HepG2 (cell line): ENCODE data around the gene ZFP69.

Experiments used
- EZH2 ChIP-seq: conservative IDR thresholded peaks from 2 replicates; pipeline ENCODE4 v1.6.1; 2012; ENCODE audit warnings: mild to moderate bottlenecking, low read depth, low read length, moderate library complexity
- KAT8 ChIP-seq: IDR thresholded peaks from 2 replicates; pipeline ENCODE4 v1.6.1; 2016; ENCODE audit warnings: missing genetic modification reagents, missing compliant biosample characterization
- MAF1 ChIP-seq: sonication (generic); formaldehyde crosslinking; IDR thresholded peaks from 2 replicates; pipeline ENCODE4 v1.5.0; 2020; ENCODE audit warnings: missing genetic modification reagents, borderline replicate concordance
- POLR2A ChIP-seq, 2 experiments: IDR thresholded peaks; 2 replicates each; pipeline ENCODE4 v1.6.1; 2011; ENCODE audit warnings: low read depth in 2 of 2, low read length in 2 of 2, mild to moderate bottlenecking in 1 of 2, moderate library complexity in 1 of 2; ENCODE audit not compliant: insufficient read depth in 1 of 2
- POLR2AphosphoS5 ChIP-seq: IDR thresholded peaks from 2 replicates; pipeline ENCODE4 v1.6.1; 2012; ENCODE audit warnings: low read depth, low read length
- REST ChIP-seq, 2 experiments: IDR thresholded peaks; 2 replicates each; pipeline ENCODE4 v1.6.1; 2011 to 2012; ENCODE audit warnings: low read length in 2 of 2, borderline replicate concordance in 1 of 2, low read depth in 1 of 2, mild to moderate bottlenecking in 1 of 2, moderate library complexity in 1 of 2
- SP1 ChIP-seq, 2 experiments: fragments of 450-650 bp in 1 of 2; sonication (generic) in 1 of 2; formaldehyde crosslinking in 1 of 2; IDR thresholded peaks; 2 replicates each; pipeline versions ENCODE4 v1.4.0 to v1.6.1; 2016 to 2020; ENCODE audit warnings: missing genetic modification reagents in 1 of 2
- TFAP4 ChIP-seq: sonication (generic); IDR thresholded peaks from 2 replicates; pipeline ENCODE4 v1.6.1; 2016; ENCODE audit warnings: low read depth, borderline replicate concordance
- THRA ChIP-seq: sonication (generic); formaldehyde crosslinking; IDR thresholded peaks from 2 replicates; pipeline ENCODE4 v1.4.0; 2020; ENCODE audit warnings: missing genetic modification reagents, borderline replicate concordance
- ZNF484 ChIP-seq: sonication (generic); formaldehyde crosslinking; IDR thresholded peaks from 2 replicates; pipeline ENCODE4 v1.5.1; 2020; ENCODE audit warnings: mild to moderate bottlenecking, low read depth, missing genetic modification reagents, borderline replicate concordance
- TF ChIP-seq, protein P1 (sequence below): sonication (generic); formaldehyde crosslinking; IDR thresholded peaks from 2 replicates; pipeline ENCODE4 v1.5.0; 2020; ENCODE audit warnings: mild to moderate bottlenecking, missing genetic modification reagents, moderate library complexity
- TF ChIP-seq, protein P2 (sequence below): sonication (generic); formaldehyde crosslinking; IDR thresholded peaks from 2 replicates; pipeline ENCODE4 v1.5.1; 2020; ENCODE audit warnings: mild to moderate bottlenecking, missing genetic modification reagents, borderline replicate concordance

DNA sequence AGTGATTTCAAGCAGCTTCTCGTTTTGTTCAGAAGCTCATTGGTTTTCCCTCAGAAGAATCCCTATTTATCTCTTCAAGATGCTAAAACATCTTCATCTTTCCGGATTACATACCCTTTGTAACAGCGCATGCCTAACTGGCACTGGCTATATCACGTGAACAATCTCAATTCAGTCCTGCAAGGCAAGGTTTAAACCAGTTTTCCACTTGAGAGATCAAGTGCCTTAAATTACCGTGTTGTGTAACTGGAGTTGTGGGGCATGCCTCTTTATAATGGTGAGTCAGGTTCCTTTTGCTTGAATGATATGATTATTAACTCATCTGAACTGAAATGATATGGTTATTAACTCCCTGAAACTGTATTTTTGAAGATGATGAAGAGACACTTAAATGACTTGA lies 37.8 kb upstream of the ZFP69 start:
- TF ChIP-seq, protein P1, sequence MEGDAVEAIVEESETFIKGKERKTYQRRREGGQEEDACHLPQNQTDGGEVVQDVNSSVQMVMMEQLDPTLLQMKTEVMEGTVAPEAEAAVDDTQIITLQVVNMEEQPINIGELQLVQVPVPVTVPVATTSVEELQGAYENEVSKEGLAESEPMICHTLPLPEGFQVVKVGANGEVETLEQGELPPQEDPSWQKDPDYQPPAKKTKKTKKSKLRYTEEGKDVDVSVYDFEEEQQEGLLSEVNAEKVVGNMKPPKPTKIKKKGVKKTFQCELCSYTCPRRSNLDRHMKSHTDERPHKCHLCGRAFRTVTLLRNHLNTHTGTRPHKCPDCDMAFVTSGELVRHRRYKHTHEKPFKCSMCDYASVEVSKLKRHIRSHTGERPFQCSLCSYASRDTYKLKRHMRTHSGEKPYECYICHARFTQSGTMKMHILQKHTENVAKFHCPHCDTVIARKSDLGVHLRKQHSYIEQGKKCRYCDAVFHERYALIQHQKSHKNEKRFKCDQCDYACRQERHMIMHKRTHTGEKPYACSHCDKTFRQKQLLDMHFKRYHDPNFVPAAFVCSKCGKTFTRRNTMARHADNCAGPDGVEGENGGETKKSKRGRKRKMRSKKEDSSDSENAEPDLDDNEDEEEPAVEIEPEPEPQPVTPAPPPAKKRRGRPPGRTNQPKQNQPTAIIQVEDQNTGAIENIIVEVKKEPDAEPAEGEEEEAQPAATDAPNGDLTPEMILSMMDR, result no peak
- TF ChIP-seq EZH2, result no peak
- TF ChIP-seq KAT8 (CRISPR knock-in tag), result no peak
- no peak for TF ChIP-seq SP1 (IDR thresholded peaks at IDR 0.05)
- TF ChIP-seq SP1 (CRISPR knock-in tag; IDR thresholded peaks at IDR 0.05), result no peak
- TF ChIP-seq, protein P2, sequence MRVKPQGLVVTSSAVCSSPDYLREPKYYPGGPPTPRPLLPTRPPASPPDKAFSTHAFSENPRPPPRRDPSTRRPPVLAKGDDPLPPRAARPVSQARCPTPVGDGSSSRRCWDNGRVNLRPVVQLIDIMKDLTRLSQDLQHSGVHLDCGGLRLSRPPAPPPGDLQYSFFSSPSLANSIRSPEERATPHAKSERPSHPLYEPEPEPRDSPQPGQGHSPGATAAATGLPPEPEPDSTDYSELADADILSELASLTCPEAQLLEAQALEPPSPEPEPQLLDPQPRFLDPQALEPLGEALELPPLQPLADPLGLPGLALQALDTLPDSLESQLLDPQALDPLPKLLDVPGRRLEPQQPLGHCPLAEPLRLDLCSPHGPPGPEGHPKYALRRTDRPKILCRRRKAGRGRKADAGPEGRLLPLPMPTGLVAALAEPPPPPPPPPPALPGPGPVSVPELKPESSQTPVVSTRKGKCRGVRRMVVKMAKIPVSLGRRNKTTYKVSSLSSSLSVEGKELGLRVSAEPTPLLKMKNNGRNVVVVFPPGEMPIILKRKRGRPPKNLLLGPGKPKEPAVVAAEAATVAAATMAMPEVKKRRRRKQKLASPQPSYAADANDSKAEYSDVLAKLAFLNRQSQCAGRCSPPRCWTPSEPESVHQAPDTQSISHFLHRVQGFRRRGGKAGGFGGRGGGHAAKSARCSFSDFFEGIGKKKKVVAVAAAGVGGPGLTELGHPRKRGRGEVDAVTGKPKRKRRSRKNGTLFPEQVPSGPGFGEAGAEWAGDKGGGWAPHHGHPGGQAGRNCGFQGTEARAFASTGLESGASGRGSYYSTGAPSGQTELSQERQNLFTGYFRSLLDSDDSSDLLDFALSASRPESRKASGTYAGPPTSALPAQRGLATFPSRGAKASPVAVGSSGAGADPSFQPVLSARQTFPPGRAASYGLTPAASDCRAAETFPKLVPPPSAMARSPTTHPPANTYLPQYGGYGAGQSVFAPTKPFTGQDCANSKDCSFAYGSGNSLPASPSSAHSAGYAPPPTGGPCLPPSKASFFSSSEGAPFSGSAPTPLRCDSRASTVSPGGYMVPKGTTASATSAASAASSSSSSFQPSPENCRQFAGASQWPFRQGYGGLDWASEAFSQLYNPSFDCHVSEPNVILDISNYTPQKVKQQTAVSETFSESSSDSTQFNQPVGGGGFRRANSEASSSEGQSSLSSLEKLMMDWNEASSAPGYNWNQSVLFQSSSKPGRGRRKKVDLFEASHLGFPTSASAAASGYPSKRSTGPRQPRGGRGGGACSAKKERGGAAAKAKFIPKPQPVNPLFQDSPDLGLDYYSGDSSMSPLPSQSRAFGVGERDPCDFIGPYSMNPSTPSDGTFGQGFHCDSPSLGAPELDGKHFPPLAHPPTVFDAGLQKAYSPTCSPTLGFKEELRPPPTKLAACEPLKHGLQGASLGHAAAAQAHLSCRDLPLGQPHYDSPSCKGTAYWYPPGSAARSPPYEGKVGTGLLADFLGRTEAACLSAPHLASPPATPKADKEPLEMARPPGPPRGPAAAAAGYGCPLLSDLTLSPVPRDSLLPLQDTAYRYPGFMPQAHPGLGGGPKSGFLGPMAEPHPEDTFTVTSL (CRISPR knock-in tag), result no peak
- TF ChIP-seq POLR2A (IDR thresholded peaks at IDR 0.05; ENCODE audit: insufficient read depth in 1 of 2, low read depth in 2 of 2, low read length in 2 of 2), result no peak
- no peak for TF ChIP-seq THRA (CRISPR knock-in tag)
- TF ChIP-seq TFAP4, result no peak
- no peak for TF ChIP-seq POLR2AphosphoS5
- TF ChIP-seq MAF1, result no peak
- TF ChIP-seq REST (IDR thresholded peaks at IDR 0.05; ENCODE audit: borderline replicate concordance in 1 of 2, low read depth in 1 of 2, low read length in 2 of 2), result no peak
- no peak for TF ChIP-seq ZNF484 (CRISPR knock-in tag)
